Stomach (tissue), 4 donors: ENCODE measurements around the gene ENTR1.

ENCODE experiments used
- EP300 ChIP-seq: sonication (generic); formaldehyde crosslinking; IDR thresholded peaks from one replicate; pipeline ENCODE4 v1.6.1; 2017; ENCODE audit warnings: antibody characterized with exemption
- TF ChIP-seq, protein P1 (sequence below), 7 experiments: fragments of 450-650 bp in 4 of 7; fragments of 200-600 bp in 3 of 7; sonication (generic) in 3 of 7; IDR thresholded peaks; one replicate each; pipeline ENCODE4 v1.5.1; 2016 to 2019; ENCODE audit warnings: antibody characterized with exemption in 7 of 7, control low read depth in 2 of 7, mild to moderate bottlenecking in 1 of 7

DNA sequence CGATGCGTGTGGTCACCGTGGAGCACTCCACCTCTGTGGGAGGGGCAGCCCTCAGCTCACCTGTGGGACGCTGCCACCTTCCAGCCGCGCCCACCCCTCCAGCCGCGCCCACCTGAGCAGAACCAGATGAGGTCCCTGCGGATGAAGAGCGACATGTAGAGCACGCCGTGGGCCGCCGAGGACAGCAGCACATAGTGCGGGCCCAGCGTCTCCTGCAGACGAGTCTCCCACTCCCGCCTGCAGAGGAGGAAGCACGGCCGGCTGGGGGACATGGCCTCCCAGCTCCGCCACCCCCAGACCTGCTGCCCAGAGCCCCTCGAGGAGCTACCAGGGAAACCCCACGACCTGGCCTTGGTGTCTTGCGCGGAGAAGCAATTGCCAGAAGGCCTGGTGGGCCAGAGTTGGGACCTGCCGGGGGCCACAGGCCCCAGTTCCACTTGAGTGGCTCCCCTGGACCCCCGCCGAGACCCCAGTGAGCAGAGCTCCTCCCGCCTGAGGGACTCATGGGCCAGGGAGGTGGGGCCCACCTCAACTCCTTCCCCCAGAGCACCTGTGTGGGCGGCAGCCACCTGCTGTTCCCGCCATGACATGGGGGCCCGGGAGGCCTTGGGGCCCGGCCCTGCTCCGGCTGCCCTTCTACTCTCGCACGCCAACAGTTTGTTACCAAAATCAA lies 22.8 kb upstream of the ENTR1 start:
- TF ChIP-seq EP300, result no peak
- TF ChIP-seq, protein P1, sequence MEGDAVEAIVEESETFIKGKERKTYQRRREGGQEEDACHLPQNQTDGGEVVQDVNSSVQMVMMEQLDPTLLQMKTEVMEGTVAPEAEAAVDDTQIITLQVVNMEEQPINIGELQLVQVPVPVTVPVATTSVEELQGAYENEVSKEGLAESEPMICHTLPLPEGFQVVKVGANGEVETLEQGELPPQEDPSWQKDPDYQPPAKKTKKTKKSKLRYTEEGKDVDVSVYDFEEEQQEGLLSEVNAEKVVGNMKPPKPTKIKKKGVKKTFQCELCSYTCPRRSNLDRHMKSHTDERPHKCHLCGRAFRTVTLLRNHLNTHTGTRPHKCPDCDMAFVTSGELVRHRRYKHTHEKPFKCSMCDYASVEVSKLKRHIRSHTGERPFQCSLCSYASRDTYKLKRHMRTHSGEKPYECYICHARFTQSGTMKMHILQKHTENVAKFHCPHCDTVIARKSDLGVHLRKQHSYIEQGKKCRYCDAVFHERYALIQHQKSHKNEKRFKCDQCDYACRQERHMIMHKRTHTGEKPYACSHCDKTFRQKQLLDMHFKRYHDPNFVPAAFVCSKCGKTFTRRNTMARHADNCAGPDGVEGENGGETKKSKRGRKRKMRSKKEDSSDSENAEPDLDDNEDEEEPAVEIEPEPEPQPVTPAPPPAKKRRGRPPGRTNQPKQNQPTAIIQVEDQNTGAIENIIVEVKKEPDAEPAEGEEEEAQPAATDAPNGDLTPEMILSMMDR (IDR thresholded peaks at IDR 0.05), result no peak
